ENCODE measurements around the gene TSPAN14.

GRCh38 chr10:80509403-80510161, 55.5 kb downstream of the TSPAN14 start:
- TF ChIP-seq, protein P1, sequence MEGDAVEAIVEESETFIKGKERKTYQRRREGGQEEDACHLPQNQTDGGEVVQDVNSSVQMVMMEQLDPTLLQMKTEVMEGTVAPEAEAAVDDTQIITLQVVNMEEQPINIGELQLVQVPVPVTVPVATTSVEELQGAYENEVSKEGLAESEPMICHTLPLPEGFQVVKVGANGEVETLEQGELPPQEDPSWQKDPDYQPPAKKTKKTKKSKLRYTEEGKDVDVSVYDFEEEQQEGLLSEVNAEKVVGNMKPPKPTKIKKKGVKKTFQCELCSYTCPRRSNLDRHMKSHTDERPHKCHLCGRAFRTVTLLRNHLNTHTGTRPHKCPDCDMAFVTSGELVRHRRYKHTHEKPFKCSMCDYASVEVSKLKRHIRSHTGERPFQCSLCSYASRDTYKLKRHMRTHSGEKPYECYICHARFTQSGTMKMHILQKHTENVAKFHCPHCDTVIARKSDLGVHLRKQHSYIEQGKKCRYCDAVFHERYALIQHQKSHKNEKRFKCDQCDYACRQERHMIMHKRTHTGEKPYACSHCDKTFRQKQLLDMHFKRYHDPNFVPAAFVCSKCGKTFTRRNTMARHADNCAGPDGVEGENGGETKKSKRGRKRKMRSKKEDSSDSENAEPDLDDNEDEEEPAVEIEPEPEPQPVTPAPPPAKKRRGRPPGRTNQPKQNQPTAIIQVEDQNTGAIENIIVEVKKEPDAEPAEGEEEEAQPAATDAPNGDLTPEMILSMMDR (IDR thresholded peaks at IDR 0.05): no peak
- TF ChIP-seq POLR2A (IDR thresholded peaks at IDR 0.05): no peak
